D341Med (cell line): Measurements from ENCODE around the gene NPNT.

ENCODE experiments used
- DNase-seq: peaks from one replicate; pipeline ENCODE4 v3.0.0; 2012; ENCODE audit warnings: low spot score

NPNT gene

DNA sequence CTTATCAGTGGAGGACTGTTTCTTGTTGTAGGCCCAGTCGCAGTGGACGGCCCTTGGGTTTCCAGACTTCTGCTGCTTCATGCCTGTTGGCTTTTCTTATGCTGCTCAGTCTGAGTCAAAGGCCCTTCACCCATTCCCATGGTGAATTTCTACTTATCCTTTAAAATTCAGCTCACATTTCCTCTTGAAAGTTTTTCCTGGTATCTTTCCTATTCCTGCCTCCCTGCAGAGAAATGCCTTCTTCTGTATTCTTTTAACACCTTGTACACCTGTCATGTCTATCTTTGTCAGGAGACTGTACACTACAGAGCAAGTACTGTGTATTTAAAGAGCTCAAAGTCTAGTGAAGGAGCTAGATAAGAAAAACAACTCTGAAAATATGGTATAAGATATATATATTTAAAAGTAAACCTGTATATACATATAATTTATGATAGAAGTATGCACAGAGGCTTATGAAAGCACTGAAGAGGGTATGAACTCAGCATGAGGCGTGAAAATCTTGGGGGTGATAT, 22.0 kb downstream of the NPNT start:
- DNase-seq: no peak

DNA sequence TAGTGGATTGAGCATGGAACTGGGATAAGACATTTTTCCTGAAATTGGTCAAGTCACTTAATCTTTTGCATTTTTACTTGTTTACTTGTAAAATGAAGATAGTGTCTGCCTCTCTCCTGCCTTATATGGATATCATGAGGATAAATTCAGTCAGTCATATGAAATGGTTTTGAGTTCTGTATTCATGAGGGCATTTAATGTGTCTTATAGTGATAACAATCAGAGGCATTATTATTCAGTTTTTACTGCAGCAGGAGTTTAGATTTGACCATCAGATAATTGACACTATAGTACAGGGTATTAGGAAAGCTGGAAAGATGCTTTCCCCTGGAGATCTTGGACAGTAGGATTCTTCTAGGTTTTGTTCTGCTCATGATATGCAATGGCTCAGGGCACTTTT, 26.0 kb downstream of the NPNT start:
- DNase-seq: no peak

DNA sequence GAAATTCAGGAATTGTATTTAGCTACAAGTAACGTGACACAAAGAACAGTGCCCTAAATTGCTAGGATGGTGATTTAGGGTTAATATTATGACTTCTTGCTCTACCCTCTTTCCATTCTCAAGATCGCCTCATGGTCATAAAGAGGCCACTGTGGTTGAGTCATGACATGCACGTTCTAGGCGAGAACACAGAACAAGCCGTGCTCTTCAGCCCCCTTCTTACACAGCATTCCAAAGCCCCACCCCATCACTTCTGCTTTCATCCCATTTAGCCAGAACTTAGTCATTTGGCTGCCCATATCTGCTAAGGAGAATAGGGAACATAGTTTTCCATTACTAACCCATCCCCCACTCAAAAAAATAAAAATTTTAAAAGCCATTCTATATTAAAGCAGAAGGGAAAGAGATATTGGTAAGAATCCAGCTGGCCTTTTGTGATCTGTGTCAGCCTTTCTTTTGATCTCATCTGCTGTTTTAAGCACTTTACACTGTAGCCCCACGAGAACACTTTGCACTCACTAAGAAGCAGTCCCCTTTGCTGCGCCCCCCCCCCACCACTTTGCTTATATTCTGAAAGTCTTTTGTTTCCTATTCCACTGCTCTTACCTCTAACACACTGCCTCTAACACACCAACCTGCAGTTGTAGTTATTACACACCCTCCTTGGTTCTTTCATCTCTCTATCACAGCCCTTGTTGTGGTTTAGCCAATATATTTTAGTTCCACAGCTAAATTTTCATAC, 28.4 kb downstream of the NPNT start:
- DNase-seq: no peak

DNA sequence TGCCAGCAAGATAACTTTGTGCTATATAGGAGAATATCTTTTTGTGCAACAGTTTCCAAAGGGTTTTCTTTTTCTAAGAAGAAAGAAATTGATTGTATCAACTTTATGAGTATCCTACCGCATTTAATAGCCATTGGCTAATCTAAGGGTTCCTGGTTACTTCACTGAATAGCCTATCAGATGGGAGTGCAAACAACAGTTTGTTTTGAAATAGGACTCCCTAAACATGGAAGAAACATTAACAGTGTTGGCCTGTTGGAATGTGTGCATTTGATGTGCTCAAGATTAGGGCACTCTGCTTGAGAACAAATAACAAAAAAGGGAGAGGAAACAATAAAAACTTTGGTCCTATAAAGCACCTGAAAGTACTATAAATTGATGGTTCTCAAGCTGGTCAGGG, 29.1 kb downstream of the NPNT start:
- no peak for DNase-seq

DNA sequence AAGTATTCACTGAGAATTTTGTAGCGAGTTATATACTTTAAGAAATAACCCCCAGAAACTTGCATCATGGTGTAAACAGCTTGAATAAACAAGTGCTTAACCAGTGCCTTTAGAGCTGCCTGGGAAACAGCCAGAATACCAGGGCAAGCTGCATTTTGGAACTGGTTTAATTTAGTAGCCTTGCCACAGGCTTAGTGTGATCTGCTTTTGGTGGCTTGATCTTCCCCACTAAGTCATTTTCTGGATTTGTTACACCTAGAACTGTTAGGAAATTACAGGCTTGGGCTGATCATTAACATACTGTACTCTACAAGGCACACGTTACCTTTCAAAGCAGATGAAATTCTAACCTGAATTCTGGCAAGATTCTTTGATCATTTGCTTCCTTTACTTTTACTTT, 35.4 kb downstream of the NPNT start:
- no peak for DNase-seq

DNA sequence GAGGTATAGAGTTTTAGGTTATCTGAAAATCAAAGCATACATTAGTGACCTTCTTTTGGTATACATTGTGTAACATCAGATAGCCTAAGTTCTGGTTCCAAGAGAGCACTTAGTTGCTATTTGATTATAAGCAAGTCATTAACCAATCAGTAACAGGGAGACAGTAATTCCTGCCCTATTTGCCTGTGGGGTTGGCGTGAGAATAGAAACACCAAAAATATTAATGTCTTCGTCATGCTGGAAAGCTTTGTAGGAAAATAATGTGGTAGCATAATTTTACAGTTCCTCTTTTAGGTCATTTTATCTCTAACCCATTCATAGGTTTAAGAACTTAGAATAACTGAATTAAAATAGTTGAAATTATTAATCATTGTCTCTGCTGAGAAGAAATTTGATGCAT, 37.8 kb downstream of the NPNT start:
- no peak for DNase-seq

DNA sequence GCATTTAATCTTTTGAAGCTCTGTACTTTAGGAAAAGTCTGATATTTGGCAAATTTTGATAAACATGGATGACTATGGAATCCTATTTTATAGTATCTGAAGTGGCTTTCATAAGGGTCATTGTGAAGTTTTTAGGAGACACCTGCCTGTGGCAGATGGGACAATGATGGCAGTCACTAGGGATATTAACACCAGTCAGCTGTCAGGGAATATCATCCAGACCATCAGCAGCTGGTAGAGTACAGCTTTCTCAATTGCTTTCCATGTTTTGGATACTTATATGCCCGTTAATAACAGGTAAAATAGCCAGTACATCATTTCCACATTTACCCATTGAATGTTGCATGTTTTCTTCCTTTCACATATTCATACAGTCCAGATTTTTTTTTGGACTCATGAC, 39.1 kb downstream of the NPNT start:
- DNase-seq: no peak

DNA sequence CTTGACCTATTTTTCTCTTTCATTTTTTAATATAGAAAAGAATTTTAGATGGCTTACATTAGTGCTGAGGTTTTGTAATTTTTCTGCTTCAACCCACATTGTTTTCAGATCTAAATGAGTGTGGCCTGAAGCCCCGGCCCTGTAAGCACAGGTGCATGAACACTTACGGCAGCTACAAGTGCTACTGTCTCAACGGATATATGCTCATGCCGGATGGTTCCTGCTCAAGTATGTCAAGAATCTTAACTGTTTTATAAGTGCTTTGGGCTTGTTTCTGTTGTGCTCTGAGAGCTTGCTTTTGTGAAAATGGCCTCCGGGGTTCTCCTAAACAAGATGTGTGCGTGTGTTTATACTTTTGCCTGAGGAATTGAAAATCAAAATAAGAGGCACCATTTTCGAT, 41.6 kb downstream of the NPNT start:
- DNase-seq: no peak

DNA sequence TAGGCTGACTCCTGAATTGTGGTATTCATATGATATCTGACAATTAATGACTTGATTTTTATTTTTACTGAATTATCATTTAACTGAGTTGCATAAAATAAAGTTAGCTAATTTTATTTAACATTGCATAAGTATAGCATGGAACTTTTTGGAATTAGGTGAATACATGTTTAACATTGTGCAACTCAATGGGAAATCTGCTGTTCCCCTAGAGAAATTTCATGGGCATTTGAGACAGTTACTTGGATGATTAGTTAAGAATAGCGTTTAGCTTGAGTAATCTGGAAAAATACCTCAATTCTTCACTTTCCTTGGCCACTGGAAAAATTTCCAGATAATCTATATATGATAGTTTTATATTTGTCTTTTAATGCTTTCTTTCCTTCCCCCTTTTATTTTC, 42.5 kb downstream of the NPNT start:
- DNase-seq: no peak

DNA sequence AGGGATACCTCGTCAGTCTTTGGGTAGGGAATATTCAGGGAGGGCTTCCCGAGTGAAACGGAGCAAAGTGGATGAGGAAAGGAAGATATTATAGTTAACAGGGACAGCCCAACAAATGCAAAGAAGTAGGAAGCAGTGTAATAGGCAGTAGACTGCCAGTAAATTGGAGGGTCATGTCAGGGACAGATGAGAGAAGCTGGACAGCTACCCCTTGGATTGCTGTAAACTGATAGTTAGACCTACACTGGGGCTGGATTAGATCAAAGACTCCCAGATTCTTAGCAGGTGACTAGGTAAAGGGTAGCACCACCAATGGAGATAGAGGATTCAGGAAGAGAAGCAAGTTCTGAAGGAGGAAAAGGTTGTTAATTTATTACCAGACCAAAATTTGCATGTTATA, 48.0 kb downstream of the NPNT start:
- DNase-seq: no peak

DNA sequence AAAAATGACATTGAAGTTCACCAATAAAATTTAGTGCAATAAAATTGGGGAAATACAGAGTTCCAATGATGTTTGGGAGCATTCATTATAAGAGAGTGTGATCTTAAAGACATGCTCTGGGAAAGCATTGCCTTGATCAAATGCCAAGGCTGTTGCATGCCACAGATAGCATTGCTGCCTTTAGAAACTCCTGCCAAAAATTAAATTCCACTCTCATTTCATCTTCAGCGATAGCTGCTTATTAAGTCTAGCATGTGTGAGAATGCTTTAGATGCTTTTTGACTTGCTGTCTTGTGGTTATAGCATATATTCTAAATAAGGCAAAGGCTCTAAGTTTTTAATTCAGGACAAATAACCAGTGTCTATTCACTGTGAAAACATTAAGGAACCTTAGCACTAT, 49.3 kb downstream of the NPNT start:
- DNase-seq: no peak

DNA sequence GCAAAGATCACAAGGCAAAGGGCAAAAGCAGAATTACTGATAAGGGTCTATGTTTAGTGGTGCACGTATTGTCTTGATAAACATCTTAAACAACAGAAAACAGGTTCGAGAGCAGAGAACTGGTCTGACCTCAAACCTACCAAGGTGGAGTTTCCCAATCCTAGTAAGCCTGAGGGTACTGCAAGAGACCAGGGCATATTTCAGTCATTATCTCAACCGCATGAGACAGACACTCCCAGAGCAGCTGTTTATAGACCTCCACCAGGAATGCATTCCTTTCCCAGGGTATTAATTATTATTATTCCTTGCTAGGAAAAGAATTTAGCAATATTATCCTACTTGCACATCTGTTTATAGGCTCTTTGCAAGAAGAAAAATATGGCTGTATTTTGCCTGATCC, 51.5 kb downstream of the NPNT start:
- DNase-seq: no peak

DNA sequence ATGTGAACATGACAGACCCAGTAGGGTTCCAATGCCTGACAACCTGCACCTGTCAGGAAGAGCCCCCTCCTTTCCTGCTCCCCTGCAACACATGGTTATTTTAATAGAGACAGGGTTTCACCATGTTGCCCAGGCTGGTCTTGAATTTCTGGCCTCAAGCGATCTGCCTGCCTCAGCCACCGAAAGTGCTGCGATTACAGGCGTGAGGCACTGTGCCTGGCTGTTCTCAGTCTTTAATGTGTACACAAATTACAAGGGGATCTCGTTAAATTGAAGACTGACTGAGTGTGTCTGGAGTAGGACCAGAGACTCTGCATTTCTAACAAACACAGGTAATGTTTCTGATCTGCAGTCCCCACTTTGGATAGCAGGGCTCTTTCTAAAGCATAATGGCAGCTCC, 55.4 kb downstream of the NPNT start:
- DNase-seq: no peak

DNA sequence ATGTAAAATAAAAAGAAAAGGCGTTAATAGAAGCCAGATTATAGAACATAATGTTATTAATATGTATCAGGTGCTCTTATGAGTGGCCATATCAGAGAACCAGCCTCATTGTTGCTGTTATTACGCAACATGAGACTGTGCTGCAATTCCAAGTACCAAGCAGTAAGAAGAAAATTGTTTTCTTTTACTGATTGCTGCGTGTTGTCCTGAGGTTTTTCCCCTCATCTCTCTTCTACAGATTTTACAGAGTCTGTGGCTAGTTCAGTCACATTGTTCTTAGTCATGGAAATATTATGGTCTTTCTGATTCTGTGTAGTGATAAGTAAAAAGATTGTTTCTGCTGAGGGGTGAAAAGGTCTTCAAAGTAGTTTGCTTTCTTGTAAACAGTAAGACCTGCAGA, 55.9 kb downstream of the NPNT start:
- DNase-seq: no peak

DNA sequence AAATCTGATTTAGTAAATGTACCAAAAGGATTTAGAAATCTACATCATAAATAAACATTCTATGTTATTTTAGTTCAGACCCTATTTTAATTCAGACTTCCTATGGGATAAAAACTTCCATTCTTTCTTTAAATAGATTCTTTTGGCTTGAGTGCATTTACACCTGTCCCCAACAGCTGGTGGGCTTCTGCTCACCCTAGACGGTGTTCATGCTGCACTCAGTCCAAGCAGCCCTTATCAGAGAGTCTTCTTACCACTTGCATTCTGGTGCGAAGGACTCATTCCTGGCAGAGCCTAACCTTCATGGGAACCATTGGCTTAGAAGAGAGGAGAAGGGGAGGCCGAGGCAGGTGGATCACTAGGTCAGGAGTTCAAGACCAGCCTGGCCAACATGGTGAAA, 57.3 kb downstream of the NPNT start:
- DNase-seq: no peak

DNA sequence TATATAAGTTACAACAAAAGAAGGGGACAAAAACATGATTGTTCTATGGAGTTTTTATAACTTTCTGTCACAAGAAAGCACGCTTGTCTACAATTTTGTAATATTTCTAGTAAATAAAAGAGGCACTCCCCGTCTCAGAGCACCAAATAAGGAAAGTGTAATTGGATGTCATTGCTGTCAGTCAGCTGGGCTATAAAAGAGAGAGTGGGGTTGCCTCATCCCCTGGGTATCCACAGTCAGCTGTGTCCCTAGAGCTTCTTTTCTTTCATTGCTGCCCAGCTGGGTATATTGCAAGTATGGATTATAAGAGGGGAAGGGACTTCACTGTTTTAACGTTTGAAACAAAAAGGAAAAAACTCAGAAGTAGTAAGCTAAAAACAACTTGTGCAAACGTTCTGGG, 61.3 kb downstream of the NPNT start:
- DNase-seq: no peak

DNA sequence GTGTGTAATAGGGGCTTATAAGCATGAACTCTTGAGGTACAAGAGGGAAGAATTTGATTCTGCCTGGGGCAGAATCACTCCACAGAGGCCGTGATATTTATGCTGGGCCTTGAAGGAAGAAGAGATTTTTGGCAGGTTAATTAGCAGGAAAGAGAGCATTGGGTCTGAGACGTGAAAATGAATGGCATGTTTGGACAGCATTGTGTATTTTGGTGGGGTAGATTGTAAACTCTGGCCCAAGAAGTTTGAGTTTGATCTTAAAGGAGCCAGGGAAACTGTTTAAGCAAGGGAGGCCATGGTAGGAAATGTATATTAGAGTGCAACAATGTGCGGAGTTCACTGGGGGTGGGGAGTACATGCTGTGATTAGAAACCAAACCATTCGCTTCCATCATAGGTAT, 62.4 kb downstream of the NPNT start:
- DNase-seq: no peak

DNA sequence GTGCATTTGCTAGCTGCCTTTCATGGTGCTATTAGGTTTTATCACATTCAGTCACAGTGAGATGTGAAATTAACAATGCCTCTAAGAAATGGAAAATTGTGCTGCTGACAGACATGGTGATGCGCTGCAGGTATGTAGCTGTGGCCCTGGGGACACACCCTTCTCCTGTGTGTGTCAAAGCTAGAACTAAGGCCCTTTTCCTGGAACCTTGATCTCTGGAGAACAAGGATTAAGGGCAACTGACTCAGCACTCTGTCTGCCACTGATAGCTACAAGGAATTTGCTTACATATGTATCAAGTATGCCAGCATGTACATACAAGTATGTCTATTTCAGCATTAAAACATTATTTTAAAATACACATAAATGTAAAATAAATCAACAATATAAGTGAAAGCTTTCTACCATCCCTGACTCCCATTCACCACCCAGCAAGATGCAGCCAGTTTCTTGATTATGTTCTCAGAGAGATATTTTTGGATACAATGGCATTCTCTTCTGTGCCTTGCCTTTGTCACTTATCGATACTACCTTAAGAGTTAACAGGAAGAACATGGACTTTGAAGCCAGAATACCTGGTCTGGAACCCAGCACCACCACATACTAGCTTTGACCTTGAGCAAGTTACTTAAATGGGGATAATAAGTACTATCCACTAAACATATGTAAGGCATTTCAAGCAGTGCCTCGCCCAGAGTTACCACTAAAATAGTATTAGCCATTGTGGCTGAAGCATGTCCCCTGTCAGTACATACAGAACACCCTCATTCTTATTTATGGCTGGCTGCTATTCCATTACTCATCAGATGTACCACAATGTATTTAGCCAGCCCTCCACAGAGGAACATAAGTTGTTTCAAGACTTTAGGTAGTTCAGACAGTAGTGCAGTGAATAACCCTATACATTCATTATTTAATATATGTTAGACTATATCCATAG, 68.5 kb downstream of the NPNT start:
- no peak for DNase-seq

DNA sequence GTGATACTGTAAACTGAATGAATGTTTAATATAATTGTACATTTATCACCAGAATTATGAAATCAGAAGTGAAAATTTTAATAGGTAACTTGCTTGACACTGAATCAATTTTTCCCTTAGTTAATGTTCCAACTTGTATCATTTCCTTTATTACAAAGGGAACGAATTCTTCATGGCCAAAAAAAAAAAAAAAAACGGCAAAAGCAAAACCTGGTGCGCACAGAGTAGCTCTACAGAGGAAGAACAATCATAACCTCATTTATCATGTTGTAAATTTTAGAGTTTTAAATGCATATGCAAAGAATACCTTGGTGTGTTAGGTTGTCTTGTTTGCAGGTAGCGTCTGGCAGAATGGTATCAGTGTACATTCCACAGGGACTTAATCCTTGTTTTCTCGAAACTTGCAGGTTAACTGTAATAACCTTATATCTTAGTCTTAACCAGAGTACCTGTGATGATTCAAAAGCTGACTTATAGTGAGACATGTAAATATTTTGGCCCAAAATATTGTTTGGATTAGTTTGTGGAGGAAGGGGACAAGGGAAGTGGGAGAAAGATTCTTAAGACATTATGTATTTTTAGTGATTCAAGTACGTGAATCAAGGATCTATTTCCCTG, 70.0 kb downstream of the NPNT start:
- no peak for DNase-seq

DNA sequence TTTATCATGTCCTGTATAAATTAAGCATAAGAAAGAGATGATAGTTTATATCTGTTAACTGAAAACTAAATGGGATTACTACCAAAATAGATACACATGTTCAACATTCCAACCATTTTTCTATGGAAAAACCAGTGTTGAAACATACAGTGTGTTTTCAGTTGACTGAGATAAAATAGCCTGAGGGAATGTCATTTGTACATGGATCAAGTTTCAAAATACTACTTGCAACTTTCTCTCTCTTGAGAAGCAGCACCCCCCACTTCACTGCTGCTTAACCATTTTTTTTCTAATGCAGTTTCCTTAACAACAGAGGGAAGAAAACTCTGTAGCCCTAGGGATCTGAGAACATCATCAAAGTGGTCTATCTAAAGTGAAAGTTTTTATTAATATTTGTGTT, 70.8 kb downstream of the NPNT start:
- DNase-seq: no peak

DNA sequence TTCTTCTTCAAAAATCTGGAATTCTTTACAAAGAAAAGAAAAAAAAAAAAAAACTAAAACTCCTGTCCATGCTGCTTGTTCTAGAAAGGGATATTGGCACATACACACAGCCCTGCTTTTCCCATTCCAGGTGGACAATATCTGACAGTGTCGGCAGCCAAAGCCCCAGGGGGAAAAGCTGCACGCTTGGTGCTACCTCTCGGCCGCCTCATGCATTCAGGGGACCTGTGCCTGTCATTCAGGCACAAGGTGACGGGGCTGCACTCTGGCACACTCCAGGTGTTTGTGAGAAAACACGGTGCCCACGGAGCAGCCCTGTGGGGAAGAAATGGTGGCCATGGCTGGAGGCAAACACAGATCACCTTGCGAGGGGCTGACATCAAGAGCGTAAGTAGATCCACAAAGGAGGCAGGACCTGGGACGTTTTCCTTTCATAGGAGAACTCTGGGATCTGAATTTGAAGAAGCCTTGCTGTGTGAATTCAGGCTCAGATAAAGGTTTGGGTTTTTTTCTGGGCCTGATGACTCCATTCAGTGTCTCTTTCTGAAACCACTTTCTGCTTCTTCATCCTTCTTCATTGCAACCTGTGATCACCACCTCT, 71.9 kb downstream of the NPNT start:
- no peak for DNase-seq

DNA sequence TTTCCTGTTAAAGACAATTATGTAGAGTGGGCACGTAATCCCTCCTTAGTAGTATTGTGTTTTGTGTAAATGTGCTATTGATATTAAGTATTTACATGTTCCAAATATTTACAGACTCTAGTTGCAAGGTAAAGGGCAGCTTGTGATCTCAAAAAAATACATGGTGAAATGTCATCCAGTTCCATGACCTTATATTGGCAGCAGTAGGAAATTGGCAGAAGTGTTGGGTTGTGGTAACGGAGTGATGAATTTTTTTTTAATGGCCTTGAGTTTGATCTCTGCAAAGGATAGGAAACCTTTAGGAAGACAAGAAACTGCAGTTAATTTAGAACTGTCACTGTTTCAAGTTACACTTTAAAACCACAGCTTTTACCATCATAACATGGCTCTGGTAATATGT, 74.3 kb downstream of the NPNT start:
- no peak for DNase-seq

DNA sequence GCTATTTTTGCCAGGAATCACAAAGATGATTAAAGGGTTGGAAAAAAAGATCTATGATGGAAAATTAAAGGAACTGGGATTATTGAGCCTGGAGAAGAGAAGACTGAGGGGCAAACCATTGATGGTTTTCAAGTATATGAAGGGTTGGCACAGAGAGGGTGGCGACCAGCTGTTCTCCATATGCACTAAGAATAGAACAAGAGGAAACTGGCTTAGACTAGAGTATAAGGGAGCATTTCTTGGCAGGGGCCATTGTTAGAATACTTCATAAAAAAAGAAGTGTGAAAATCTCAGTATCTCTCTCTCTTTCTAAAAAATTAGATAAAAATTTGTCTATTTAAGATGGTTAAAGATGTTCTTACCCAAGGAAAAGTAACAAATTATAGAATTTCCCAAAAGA, 75.1 kb downstream of the NPNT start:
- DNase-seq: no peak
